Glomerular visceral epithelial cell (primary cell): ENCODE measurements around the gene RPTOR.
A peak's percentile ranks its signal among the peaks of the same experiment; 100 is the strongest.

Experiments used
- DNase-seq: peaks from one replicate; pipeline ENCODE4 v3.0.0-alpha.2; 2016; ENCODE audit errors: extremely low spot score

The RPTOR gene

GRCh38 chr17:80892019-80892855 lies 347.6 kb downstream of the RPTOR start:
- peak; percentile 98 for DNase-seq

GRCh38 chr17:80892900-80893603 lies 348.4 kb downstream of the RPTOR start:
- DNase-seq = peak; percentile 98

GRCh38 chr17:80893604-80894438 lies 349.2 kb downstream of the RPTOR start:
- no peak for DNase-seq

- no peak for DNase-seq
These were observed 349.7 kb downstream of the RPTOR start for GRCh38 chr17:80894439-80894721.

- no peak for DNase-seq
These were observed 350.1 kb downstream of the RPTOR start for GRCh38 chr17:80894726-80895125.

- no peak for DNase-seq
These were observed 350.7 kb downstream of the RPTOR start for GRCh38 chr17:80895366-80895765.

- DNase-seq = no peak
These were observed 354.1 kb downstream of the RPTOR start for GRCh38 chr17:80898716-80899115.

- peak; percentile 25 for DNase-seq
These were observed 355.0 kb downstream of the RPTOR start for GRCh38 chr17:80899402-80900268.

- no peak for DNase-seq
These were observed 356.7 kb downstream of the RPTOR start for GRCh38 chr17:80901319-80901718.

- DNase-seq = no peak
These were observed 357.7 kb downstream of the RPTOR start for GRCh38 chr17:80902197-80902962.

- DNase-seq = no peak
These were observed 358.4 kb downstream of the RPTOR start for GRCh38 chr17:80902963-80903611.

GRCh38 chr17:80904036-80904753 lies 359.6 kb downstream of the RPTOR start:
- no peak for DNase-seq

GRCh38 chr17:80905586-80906230 lies 361.1 kb downstream of the RPTOR start:
- no peak for DNase-seq

- DNase-seq = no peak
These were observed 362.0 kb downstream of the RPTOR start for GRCh38 chr17:80906364-80907259.

GRCh38 chr17:80907281-80907680 lies 362.6 kb downstream of the RPTOR start:
- no peak for DNase-seq

- DNase-seq = no peak
These were observed 363.6 kb downstream of the RPTOR start for GRCh38 chr17:80908211-80908610.

- no peak for DNase-seq
These were observed 364.1 kb downstream of the RPTOR start for GRCh38 chr17:80908776-80909175.

GRCh38 chr17:80909635-80910034 lies 365.0 kb downstream of the RPTOR start:
- no peak for DNase-seq
